HG03095 (cell line): Measurements from ENCODE around the gene FOXP1.

Source experiments
- ATAC-seq: cut with Tn5 transposase; IDR thresholded peaks from one replicate; pipeline ENCODE4 v1.9.1; 2021; ENCODE audit warnings: moderate library complexity; ENCODE audit not compliant: unreplicated experiment

Gene FOXP1

GRCh38 chr3:70974747-70975146, 608.8 kb downstream of the FOXP1 start:
- no peak for ATAC-seq

GRCh38 chr3:70973558-70973957, 610.0 kb downstream of the FOXP1 start:
- ATAC-seq = no peak

GRCh38 chr3:70972855-70973254, 610.7 kb downstream of the FOXP1 start:
- no peak for ATAC-seq

- ATAC-seq = no peak
Observed at GRCh38 chr3:70970952-70971351, 612.6 kb downstream of the FOXP1 start.

GRCh38 chr3:70970171-70970570, 613.4 kb downstream of the FOXP1 start:
- no peak for ATAC-seq

GRCh38 chr3:70963431-70964275, 619.9 kb downstream of the FOXP1 start:
- ATAC-seq = no peak

GRCh38 chr3:70959506-70960291, 623.8 kb downstream of the FOXP1 start:
- ATAC-seq = no peak

GRCh38 chr3:70952033-70952747, 631.3 kb downstream of the FOXP1 start:
- no peak for ATAC-seq

GRCh38 chr3:70951316-70951715, 632.2 kb downstream of the FOXP1 start:
- no peak for ATAC-seq

- ATAC-seq = no peak
Observed at GRCh38 chr3:70947579-70947978, 635.9 kb downstream of the FOXP1 start.

- no peak for ATAC-seq
Observed at GRCh38 chr3:70943886-70944285, 639.6 kb downstream of the FOXP1 start.

- ATAC-seq = no peak
Observed at GRCh38 chr3:70933105-70933810, 650.3 kb downstream of the FOXP1 start.

GRCh38 chr3:70930066-70930465, 653.5 kb downstream of the FOXP1 start:
- ATAC-seq = no peak

GRCh38 chr3:70927239-70927638, 656.3 kb downstream of the FOXP1 start:
- ATAC-seq = no peak

- ATAC-seq = no peak
Observed at GRCh38 chr3:70926835-70927234, 656.7 kb downstream of the FOXP1 start.

- ATAC-seq = no peak
Observed at GRCh38 chr3:70919661-70920060, 663.9 kb downstream of the FOXP1 start.

- ATAC-seq = no peak
Observed at GRCh38 chr3:70919091-70919490, 664.4 kb downstream of the FOXP1 start.

- no peak for ATAC-seq
Observed at GRCh38 chr3:70916375-70917055, 667.0 kb downstream of the FOXP1 start.

GRCh38 chr3:70914862-70915261, 668.7 kb downstream of the FOXP1 start:
- ATAC-seq = no peak

GRCh38 chr3:70911719-70912118, 671.8 kb downstream of the FOXP1 start:
- ATAC-seq = no peak
